ENCODE data around the gene RRAD.
A peak's percentile ranks its signal among the peaks of the same experiment; 100 is the strongest.

RRAD gene

GRCh38 chr16:66902648-66903543 is 22.4 kb downstream of the RRAD start:
- DNase-seq (ENCODE audit: extremely low spot score): no peak
- ChIA-PET POLR2A (interaction anchor here (1.8 kb wide), 1 partner anchor 31 kb away, joined by 7 read pairs; the partner anchor contains the start of gene CIAO2B), CTCF (interaction anchor here (1.7 kb wide), 1 partner anchor 26 kb away, joined by 7 read pairs; no protein-coding TSS in a partner anchor)
- TF ChIP-seq FOXM1 (IDR thresholded peaks at IDR 0.05; ENCODE audit: borderline replicate concordance) (no peak), L3MBTL2 (conservative IDR thresholded peaks at IDR 0.05) (no peak), ELF4 (IDR thresholded peaks at IDR 0.05) (no peak), HDGF (IDR thresholded peaks at IDR 0.05; ENCODE audit: borderline replicate concordance) (no peak), LEF1 (IDR thresholded peaks at IDR 0.05; ENCODE audit: borderline replicate concordance) (no peak), ZNF384 (IDR thresholded peaks at IDR 0.05) (no peak), SUZ12 (IDR thresholded peaks at IDR 0.05) (no peak), ARNT (IDR thresholded peaks at IDR 0.05) (no peak), PKNOX1 (IDR thresholded peaks at IDR 0.05) (no peak), FOXA1 (IDR thresholded peaks at IDR 0.05) (no peak), SP1 (IDR thresholded peaks at IDR 0.05) (no peak)

GRCh38 chr16:66901626-66902025 is 23.7 kb downstream of the RRAD start:
- POLR2A ChIA-PET: interaction anchor here (1.8 kb wide), 1 partner anchor 33 kb away, joined by 7 read pairs; the partner anchor contains the start of gene CIAO2B
- no peak for DNase-seq (ENCODE audit: extremely low spot score)
- TF ChIP-seq CTBP1 (IDR thresholded peaks at IDR 0.05; ENCODE audit: borderline replicate concordance) (no peak), SUZ12 (IDR thresholded peaks at IDR 0.05) (no peak), PKNOX1 (IDR thresholded peaks at IDR 0.05) (no peak), FOXK2 (IDR thresholded peaks at IDR 0.05) (no peak), L3MBTL2 (conservative IDR thresholded peaks at IDR 0.05) (no peak), FOXA1 (IDR thresholded peaks at IDR 0.05) (no peak), TARDBP (IDR thresholded peaks at IDR 0.05) (no peak), FOXM1 (IDR thresholded peaks at IDR 0.05; ENCODE audit: borderline replicate concordance) (no peak), BHLHE40 (IDR thresholded peaks at IDR 0.05; ENCODE audit: borderline replicate concordance) (no peak), LEF1 (IDR thresholded peaks at IDR 0.05; ENCODE audit: borderline replicate concordance) (no peak), NFRKB (IDR thresholded peaks at IDR 0.05) (no peak)
- CTCF ChIA-PET: interaction anchor here (1.0 to 2.2 kb wide), 2 partner anchors 8 to 27 kb away, joined by 6 to 10 read pairs; no protein-coding TSS in a partner anchor

- CTCF ChIA-PET: interaction anchor here (1.0 to 2.2 kb wide), 2 partner anchors 9 to 28 kb away, joined by 6 to 10 read pairs; no protein-coding TSS in a partner anchor
- POLR2A ChIA-PET: interaction anchor here (0.7 to 1.8 kb wide), 5 partner anchors 18 to 33 kb away, joined by 3 to 7 read pairs (median 4); partner anchors contain the start of genes CDH16, CIAO2B and PDP2
- TF ChIP-seq HDGF (IDR thresholded peaks at IDR 0.05; ENCODE audit: borderline replicate concordance) (no peak), NFRKB (IDR thresholded peaks at IDR 0.05) (no peak), CTBP1 (IDR thresholded peaks at IDR 0.05; ENCODE audit: borderline replicate concordance) (no peak), ZNF384 (IDR thresholded peaks at IDR 0.05) (no peak), L3MBTL2 (conservative IDR thresholded peaks at IDR 0.05) (no peak), SP1 (IDR thresholded peaks at IDR 0.05) (no peak), ARNT (IDR thresholded peaks at IDR 0.05) (no peak), FOXA1 (IDR thresholded peaks at IDR 0.05) (no peak), FOXM1 (IDR thresholded peaks at IDR 0.05; ENCODE audit: borderline replicate concordance) (no peak), FOXK2 (IDR thresholded peaks at IDR 0.05) (no peak), ELF4 (IDR thresholded peaks at IDR 0.05) (no peak), TARDBP (IDR thresholded peaks at IDR 0.05) (no peak), BHLHE40 (IDR thresholded peaks at IDR 0.05; ENCODE audit: borderline replicate concordance) (no peak), PKNOX1 (IDR thresholded peaks at IDR 0.05) (no peak), LEF1 (IDR thresholded peaks at IDR 0.05; ENCODE audit: borderline replicate concordance) (no peak), SUZ12 (IDR thresholded peaks at IDR 0.05) (no peak)
- no peak for DNase-seq (ENCODE audit: extremely low spot score)
Observed at GRCh38 chr16:66900721-66901441, 24.5 kb downstream of the RRAD start.

- TF ChIP-seq BHLHE40 (IDR thresholded peaks at IDR 0.05; ENCODE audit: borderline replicate concordance): no peak
- TF ChIP-seq ARNT (IDR thresholded peaks at IDR 0.05): no peak
- TF ChIP-seq ELF4 (IDR thresholded peaks at IDR 0.05): no peak
- no peak for TF ChIP-seq SUZ12 (IDR thresholded peaks at IDR 0.05)
- no peak for TF ChIP-seq PKNOX1 (IDR thresholded peaks at IDR 0.05)
- TF ChIP-seq NFRKB (IDR thresholded peaks at IDR 0.05): no peak
- TF ChIP-seq CTBP1 (IDR thresholded peaks at IDR 0.05; ENCODE audit: borderline replicate concordance): no peak
- TF ChIP-seq L3MBTL2 (conservative IDR thresholded peaks at IDR 0.05): no peak
- no peak for TF ChIP-seq FOXK2 (IDR thresholded peaks at IDR 0.05)
- no peak for TF ChIP-seq FOXM1 (IDR thresholded peaks at IDR 0.05; ENCODE audit: borderline replicate concordance)
- TF ChIP-seq ZNF384 (IDR thresholded peaks at IDR 0.05): no peak
- TF ChIP-seq LEF1 (IDR thresholded peaks at IDR 0.05; ENCODE audit: borderline replicate concordance): no peak
- no peak for TF ChIP-seq FOXA1 (IDR thresholded peaks at IDR 0.05)
- TF ChIP-seq TARDBP (IDR thresholded peaks at IDR 0.05): no peak
- ChIA-PET CTCF (interaction anchor here (0.9 to 2.2 kb wide), 3 partner anchors 10 to 160 kb away, joined by 3 to 10 read pairs (median 3); no protein-coding TSS in a partner anchor), POLR2A (interaction anchor here (0.8 to 1.6 kb wide), 6 partner anchors 19 to 34 kb away, joined by 3 to 6 read pairs (median 3); partner anchors contain the start of genes CDH16 and CIAO2B)
- DNase-seq (ENCODE audit: extremely low spot score): peak; percentile 57
Observed at GRCh38 chr16:66899945-66900710, 25.2 kb downstream of the RRAD start.

Data from HEK293T (cell line).